ENCODE results near the gene FSTL4.

The FSTL4 gene

GRCh38 chr5:133510634-133511262 is 101.6 kb downstream of the FSTL4 start:
- DNase-seq, result no peak

- DNase-seq, result no peak
Observed at GRCh38 chr5:133509742-133510079, 102.6 kb downstream of the FSTL4 start.

- DNase-seq, result no peak
Observed at GRCh38 chr5:133508845-133509741, 103.2 kb downstream of the FSTL4 start.

- DNase-seq, result no peak
Observed at GRCh38 chr5:133508331-133508730, 104.0 kb downstream of the FSTL4 start.

- no peak for DNase-seq
Observed at GRCh38 chr5:133506181-133506580, 106.2 kb downstream of the FSTL4 start.

GRCh38 chr5:133503511-133503910 is 108.8 kb downstream of the FSTL4 start:
- no peak for DNase-seq

GRCh38 chr5:133499895-133500294 is 112.4 kb downstream of the FSTL4 start:
- no peak for DNase-seq

GRCh38 chr5:133497608-133498348 is 114.6 kb downstream of the FSTL4 start:
- no peak for DNase-seq

- DNase-seq, result no peak
Observed at GRCh38 chr5:133496631-133497030, 115.7 kb downstream of the FSTL4 start.

GRCh38 chr5:133494923-133495246 is 117.5 kb downstream of the FSTL4 start:
- DNase-seq, result no peak

GRCh38 chr5:133494232-133494922 is 118.0 kb downstream of the FSTL4 start:
- no peak for DNase-seq

GRCh38 chr5:133489632-133490031 is 122.7 kb downstream of the FSTL4 start:
- no peak for DNase-seq

GRCh38 chr5:133487093-133487492 is 125.2 kb downstream of the FSTL4 start:
- no peak for DNase-seq

GRCh38 chr5:133485468-133485867 is 126.9 kb downstream of the FSTL4 start:
- no peak for DNase-seq

- no peak for DNase-seq
Observed at GRCh38 chr5:133483406-133484090, 128.8 kb downstream of the FSTL4 start.

- no peak for DNase-seq
Observed at GRCh38 chr5:133482028-133482427, 130.3 kb downstream of the FSTL4 start.

- DNase-seq, result no peak
Observed at GRCh38 chr5:133480866-133481265, 131.5 kb downstream of the FSTL4 start.

GRCh38 chr5:133480366-133480765 is 132.0 kb downstream of the FSTL4 start:
- DNase-seq, result no peak

GRCh38 chr5:133478199-133478985 is 133.9 kb downstream of the FSTL4 start:
- DNase-seq, result no peak

GRCh38 chr5:133475986-133476385 is 136.4 kb downstream of the FSTL4 start:
- no peak for DNase-seq

GRCh38 chr5:133474851-133475590 is 137.3 kb downstream of the FSTL4 start:
- DNase-seq, result no peak
